Measurements from ENCODE around the gene AP5S1. TPM values are rescaled to one million over a fixed set of nuclear protein-coding genes. Genes with fewer than 3 reads are reported as not detected.

The AP5S1 gene
- 10 to 100 TPM in 2 of 4 donors, 1 to 10 TPM in 1, under 1 TPM in 1; under 0.01 to 18.6 (median 9.5) TPM for total RNA-seq

- TF ChIP-seq POLR2A (IDR thresholded peaks at IDR 0.05), result peak in 1 of 2 donors; percentile 79
- TF ChIP-seq CTCF (IDR thresholded peaks at IDR 0.05), result peak; percentile 98 to 100 (median 100)
- H3K9me3 ChIP-seq, result no peaks in the 10 kb centered on the region
- no peaks in the 10 kb centered on the region for H3K36me3 ChIP-seq
- no peaks in the 10 kb centered on the region for H3K27me3 ChIP-seq
- H3K27ac ChIP-seq, result peak within 1 kb of the TSS; percentile 98
- H3K4me3 ChIP-seq, result peak within 1 kb of the TSS; percentile 72 to 75
- peaks cover 0 to 4% of the 10 kb centered on the region in 2 donors for H3K4me1 ChIP-seq
- DNase-seq, result peak; percentile 97 to 98
- intact Hi-C loops (cut with DNase I; ENCODE audit: low total_unique reads), result loop anchor here (5.0 kb wide), 1 partner anchor 33 kb away; the partner anchor contains the start of gene CENPB
Measured at GRCh38 chr20:3820048-3820900, at the start of gene AP5S1. TSS of gene AP5S1 (plus strand) at chr20:3820547. CDS start at chr20:3822118, 1,571 bp downstream.

DNA sequence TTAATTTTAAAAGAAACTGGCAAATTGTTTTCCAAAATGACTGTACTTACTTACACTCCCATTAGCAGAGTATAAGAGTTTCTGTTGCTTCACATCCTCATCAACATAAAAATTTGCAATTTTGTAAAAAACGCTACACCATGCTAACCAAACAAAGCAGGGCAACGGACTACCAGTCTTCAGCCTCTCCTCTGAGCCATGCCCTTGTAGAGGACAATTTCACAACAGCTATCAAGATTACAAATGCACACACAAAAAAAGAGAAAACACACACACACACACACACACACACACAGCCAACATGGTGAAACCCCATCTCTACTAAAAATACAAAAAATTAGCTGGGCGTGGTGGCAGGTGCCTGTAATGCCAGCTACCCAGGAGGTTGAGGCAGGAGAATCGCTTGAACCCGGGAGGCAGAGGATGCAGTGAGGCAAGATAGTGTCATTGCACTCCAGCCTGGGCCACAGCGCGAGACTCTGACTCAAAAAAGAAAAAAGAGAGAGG lies 48.7 kb upstream of the AP5S1 start:
- Histone ChIP-seq H3K27ac (no peak overlapping the region), H3K27me3 (no peaks in the 10 kb centered on the region), H3K36me3 (no peaks in the 10 kb centered on the region), H3K4me3 (no peak overlapping the region), H3K9me3 (no peaks in the 10 kb centered on the region), H3K4me1 (peaks cover 0 to 4% of the 10 kb centered on the region in 2 donors)
- intact Hi-C loops (cut with DNase I; ENCODE audit: low total_unique reads), result no loop called here
- DNase-seq, result no peak
- TF ChIP-seq CTCF (IDR thresholded peaks at IDR 0.05) (no peak), POLR2A (IDR thresholded peaks at IDR 0.05) (no peak)

DNA sequence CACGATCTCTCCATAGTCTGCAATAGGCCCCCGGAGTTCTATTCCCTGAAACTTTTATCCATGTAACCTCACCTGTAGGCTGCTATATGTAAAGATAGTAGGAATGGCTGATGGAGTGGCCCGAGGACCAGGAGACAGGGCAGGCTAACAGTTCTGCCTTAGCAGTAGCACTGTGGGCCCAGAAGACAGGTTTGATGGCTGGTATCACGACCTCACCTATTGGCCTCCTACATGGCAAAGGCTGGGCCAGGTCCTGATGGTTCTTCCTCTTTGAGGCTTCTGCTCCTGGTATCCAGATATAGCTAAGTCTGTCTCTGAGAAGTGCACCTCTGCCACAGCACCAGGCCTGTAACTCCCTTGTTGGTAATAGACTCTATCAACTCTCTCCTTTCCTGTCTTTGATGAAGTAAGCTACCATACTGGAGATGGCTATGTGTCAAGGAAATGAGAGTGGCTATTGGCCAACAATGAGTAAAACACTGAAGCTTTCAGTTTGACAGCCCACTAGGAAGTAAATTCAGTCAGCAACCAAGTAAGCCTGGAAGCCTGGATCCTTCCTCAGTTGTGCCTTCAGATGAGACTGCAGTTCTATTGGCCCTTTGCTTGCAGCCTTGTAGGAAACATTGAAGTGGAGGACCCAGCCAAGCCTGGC lies 44.8 kb upstream of the AP5S1 start:
- no peak overlapping the region for H3K4me3 ChIP-seq
- intact Hi-C loops (cut with DNase I; ENCODE audit: low total_unique reads), result no loop called here

DNA sequence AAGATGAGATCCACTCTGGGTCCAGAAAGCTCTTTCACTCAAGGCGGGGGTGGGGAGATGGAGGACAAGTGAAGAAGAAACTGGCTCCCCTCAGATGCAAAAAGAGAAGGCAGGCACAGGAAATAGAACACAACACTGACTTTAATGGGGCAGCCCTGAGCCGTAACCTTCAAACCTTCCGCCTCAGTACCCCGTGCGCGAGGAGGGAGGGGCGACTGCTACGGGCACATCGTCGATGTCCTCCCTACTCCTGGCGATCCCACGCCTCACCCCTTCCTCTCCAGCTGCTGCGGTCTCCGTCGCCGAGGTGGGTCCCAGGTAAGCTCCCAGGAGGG lies 43.0 kb upstream of the AP5S1 start:
- H3K9me3 ChIP-seq, result no peaks in the 10 kb centered on the region
- H3K36me3 ChIP-seq, result no peaks in the 10 kb centered on the region
- peak overlapping the region; percentile 34 to 50 for H3K27ac ChIP-seq
- no peak for TF ChIP-seq CTCF (IDR thresholded peaks at IDR 0.05)
- TF ChIP-seq POLR2A (IDR thresholded peaks at IDR 0.05), result no peak
- intact Hi-C loops (cut with DNase I; ENCODE audit: low total_unique reads), result no loop called here
- no peak for DNase-seq
- peaks cover 0 to 14% of the 10 kb centered on the region in 2 donors for H3K4me1 ChIP-seq
- H3K4me3 ChIP-seq, result peak overlapping the region; percentile 41 to 46
- no peaks in the 10 kb centered on the region for H3K27me3 ChIP-seq

More for the DNA sequence above, 44.8 kb upstream of the AP5S1 start:
- no peaks in the 10 kb centered on the region for H3K36me3 ChIP-seq
- no peaks in the 10 kb centered on the region for H3K27me3 ChIP-seq
- peaks cover 0 to 10% of the 10 kb centered on the region in 2 donors for H3K4me1 ChIP-seq
- H3K9me3 ChIP-seq, result no peaks in the 10 kb centered on the region
- no peak for DNase-seq
- TF ChIP-seq CTCF (IDR thresholded peaks at IDR 0.05) (no peak), POLR2A (IDR thresholded peaks at IDR 0.05) (no peak)
- no peak overlapping the region for H3K27ac ChIP-seq

Data from uterus (tissue), 4 donors.